IPS-18a (cell line): ENCODE data around the gene SYT13.

Experiments
- H3K27ac ChIP-seq: one replicate; pipeline ENCODE4 v1.5.1; 2013; ENCODE audit warnings: low read length
- H3K27me3 ChIP-seq: one replicate; pipeline ENCODE4 v1.6.1; 2013; ENCODE audit warnings: mild to moderate bottlenecking, low read length; ENCODE audit not compliant: control insufficient read depth, insufficient read depth
- H3K36me3 ChIP-seq: one replicate; pipeline ENCODE4 v1.6.1; 2013; ENCODE audit warnings: low read depth, low read length; ENCODE audit not compliant: control insufficient read depth
- H3K4me1 ChIP-seq: one replicate; pipeline ENCODE4 v1.6.1; 2013; ENCODE audit warnings: low read depth, low read length; ENCODE audit not compliant: control insufficient read depth
- H3K4me3 ChIP-seq: one replicate; pipeline ENCODE4 v1.5.1; 2013; ENCODE audit warnings: low read length
- H3K9ac ChIP-seq: one replicate; pipeline ENCODE4 v1.6.1; 2013; ENCODE audit warnings: mild to moderate bottlenecking, low read length, moderate library complexity
- H3K9me3 ChIP-seq: one replicate; pipeline ENCODE4 v1.6.1; 2013; ENCODE audit warnings: low read depth, low read length; ENCODE audit not compliant: control insufficient read depth

SYT13 gene

DNA sequence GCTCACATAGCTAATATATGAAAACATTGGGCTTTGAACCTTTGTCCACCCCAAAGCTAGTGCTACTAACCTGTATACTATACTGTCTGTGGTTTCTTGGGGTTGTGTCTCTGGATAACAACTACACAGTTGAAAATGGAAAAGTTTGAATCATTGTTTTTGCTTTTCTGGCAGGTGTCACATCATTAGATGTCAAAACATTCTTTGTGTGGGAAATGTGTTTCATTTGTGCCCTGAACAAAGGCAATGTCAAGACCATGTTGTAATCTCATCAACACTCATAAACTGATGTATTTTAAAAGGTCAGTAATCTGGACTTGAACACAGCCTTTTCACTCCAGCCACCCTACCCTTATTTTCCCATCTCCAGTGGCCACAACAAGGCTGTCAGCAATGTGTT, 16.5 kb downstream of the SYT13 start:
- Histone ChIP-seq H3K4me3 (no peak overlapping the region), H3K27me3 (no peaks in the 10 kb centered on the region), H3K9me3 (no peaks in the 10 kb centered on the region), H3K36me3 (no peaks in the 10 kb centered on the region), H3K27ac (no peak overlapping the region), H3K4me1 (no peaks in the 10 kb centered on the region), H3K9ac (no peak overlapping the region)

DNA sequence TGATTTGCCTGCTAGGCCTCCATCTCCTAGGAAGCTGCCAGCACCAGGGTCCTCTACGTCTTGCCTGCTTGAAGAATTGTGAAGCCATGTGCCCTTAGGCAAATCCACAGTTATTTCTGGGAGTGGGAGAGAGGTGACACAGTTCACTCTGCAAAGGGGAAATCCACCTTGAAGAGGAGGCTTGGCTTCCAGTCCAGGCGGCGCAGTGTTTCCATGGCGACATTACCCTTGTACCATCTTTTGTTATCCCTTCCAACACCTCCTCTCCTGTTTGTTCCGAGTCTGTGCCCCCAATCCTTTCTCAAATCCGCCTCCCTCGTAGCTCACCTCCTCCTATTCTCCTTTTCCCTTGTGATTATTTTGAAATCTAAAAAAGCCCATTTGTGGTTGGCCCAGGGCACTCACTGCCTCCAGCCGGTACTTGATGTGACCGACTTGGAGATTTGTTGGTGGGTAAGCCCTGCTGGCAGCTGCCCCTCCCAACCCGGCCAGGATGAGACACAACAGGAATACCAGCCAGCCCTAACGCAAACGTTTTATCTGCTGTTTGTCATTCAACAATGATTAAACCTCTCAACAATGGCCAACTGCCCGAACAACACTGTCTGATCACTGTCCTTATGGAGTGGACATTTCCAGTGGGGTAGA, 18.4 kb downstream of the SYT13 start:
- Histone ChIP-seq H3K9ac (no peak overlapping the region), H3K9me3 (no peaks in the 10 kb centered on the region), H3K27ac (no peak overlapping the region), H3K4me1 (no peaks in the 10 kb centered on the region), H3K4me3 (no peak overlapping the region), H3K27me3 (no peaks in the 10 kb centered on the region), H3K36me3 (no peaks in the 10 kb centered on the region)

DNA sequence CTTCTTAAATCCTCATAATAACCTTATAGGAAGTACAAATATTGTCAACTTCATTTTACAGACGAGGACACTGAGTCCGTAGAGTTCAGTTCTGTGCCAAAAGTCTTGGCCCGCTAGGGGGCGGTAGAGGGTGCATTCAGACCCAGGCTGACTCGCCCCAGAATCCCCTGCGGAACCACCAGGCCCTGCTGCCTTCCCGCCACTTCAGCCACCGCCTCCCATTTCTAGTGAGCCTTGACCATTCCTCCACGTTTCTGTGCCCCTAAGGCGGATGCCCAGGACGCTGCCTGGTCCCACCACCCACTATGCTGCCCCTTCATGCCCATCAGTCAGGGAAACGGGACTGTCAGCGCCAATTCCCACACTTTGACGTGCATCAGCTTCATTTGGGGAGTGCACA, 19.1 kb downstream of the SYT13 start:
- Histone ChIP-seq H3K9ac (no peak overlapping the region), H3K4me1 (no peaks in the 10 kb centered on the region), H3K4me3 (no peak overlapping the region), H3K36me3 (no peaks in the 10 kb centered on the region), H3K27me3 (no peaks in the 10 kb centered on the region), H3K27ac (no peak overlapping the region), H3K9me3 (no peaks in the 10 kb centered on the region)

DNA sequence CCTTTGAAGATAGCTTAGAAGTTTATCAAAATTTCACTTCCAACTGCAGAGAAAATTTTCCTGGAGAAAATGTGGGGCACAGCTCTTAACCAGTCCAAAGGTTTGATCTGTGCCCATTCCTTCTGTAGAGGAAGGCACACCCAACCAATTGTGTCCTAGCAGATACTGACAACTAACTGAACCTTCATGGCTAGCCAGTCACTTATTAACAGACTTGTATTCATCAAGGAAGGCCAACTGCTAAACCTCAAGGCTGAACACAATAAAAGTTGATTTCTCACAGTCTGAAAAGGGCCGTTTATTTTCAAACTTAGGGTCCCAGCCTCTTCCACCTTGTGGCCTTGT, 19.5 kb downstream of the SYT13 start:
- no peak overlapping the region for H3K4me3 ChIP-seq
- no peaks in the 10 kb centered on the region for H3K27me3 ChIP-seq
- H3K27ac ChIP-seq, result no peak overlapping the region
- no peak overlapping the region for H3K9ac ChIP-seq
- no peaks in the 10 kb centered on the region for H3K9me3 ChIP-seq
- no peaks in the 10 kb centered on the region for H3K4me1 ChIP-seq
- H3K36me3 ChIP-seq, result no peaks in the 10 kb centered on the region

DNA sequence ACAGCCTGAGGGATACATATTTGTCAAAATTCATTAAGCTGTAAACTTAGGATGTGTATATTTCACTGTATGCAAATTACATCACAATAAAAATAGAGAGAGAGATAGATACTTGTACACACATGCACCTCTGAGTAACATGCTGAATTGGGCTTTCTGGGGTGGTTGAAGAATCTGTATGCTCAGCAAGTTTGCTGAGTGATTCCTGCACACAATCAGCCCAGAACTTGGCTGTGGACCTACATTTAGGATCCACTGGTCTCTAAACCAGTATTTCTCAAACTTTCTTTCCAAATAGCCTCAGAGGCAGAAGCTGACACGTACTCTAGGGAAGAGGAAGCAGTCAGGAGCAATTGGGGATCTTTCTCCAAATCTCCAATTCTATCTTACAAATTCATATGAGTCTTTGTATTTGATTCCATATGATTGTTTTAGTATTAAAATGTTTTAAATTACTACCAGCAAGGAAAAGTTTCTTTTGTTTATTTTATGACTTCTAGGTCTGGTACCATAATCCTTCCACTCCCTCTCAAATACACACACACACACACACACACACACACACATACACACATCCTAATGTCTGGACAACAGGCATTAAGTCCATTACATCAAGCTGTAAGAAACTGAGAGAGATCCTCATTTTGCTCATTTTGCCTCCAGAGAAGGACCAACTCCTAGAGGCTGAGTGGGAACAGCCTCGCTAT, 20.0 kb downstream of the SYT13 start:
- Histone ChIP-seq H3K36me3 (no peaks in the 10 kb centered on the region), H3K9ac (no peak overlapping the region), H3K4me3 (no peak overlapping the region), H3K27me3 (no peaks in the 10 kb centered on the region), H3K4me1 (no peaks in the 10 kb centered on the region), H3K9me3 (no peaks in the 10 kb centered on the region), H3K27ac (no peak overlapping the region)

DNA sequence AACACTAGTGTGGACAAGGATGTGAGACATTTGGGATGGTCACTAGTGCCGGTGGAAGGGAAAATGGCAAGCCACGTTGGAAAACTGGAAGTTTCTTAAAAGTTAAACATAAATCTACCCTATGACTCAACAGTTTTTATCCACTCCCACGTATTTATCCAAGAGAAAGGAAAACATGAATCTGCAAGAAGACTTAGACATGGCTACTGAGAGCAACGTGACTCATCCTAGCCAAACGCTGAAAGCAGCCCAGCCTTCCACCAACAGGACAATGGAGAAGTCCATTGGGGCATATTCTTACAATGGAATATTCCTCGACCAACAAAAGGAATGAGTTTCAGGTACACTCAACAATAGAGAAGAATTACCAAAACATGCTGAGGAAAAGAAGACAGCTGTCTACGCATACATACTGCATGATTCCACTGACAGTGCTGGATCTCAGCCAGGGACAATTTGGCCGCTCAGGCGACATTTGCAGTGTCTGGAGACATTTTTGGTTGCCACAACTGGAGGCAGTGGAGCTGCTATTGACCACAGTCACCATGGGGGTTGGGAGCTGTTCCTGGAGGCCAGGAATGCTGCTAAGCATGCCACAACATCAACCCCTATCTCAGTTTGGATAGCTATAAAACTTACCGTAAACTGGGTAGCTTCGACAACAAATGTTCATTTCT, 21.2 kb downstream of the SYT13 start:
- H3K9me3 ChIP-seq, result no peaks in the 10 kb centered on the region
- H3K27me3 ChIP-seq, result no peaks in the 10 kb centered on the region
- no peaks in the 10 kb centered on the region for H3K4me1 ChIP-seq
- no peaks in the 10 kb centered on the region for H3K36me3 ChIP-seq
- H3K27ac ChIP-seq, result no peak overlapping the region
- no peak overlapping the region for H3K4me3 ChIP-seq
- no peak overlapping the region for H3K9ac ChIP-seq

DNA sequence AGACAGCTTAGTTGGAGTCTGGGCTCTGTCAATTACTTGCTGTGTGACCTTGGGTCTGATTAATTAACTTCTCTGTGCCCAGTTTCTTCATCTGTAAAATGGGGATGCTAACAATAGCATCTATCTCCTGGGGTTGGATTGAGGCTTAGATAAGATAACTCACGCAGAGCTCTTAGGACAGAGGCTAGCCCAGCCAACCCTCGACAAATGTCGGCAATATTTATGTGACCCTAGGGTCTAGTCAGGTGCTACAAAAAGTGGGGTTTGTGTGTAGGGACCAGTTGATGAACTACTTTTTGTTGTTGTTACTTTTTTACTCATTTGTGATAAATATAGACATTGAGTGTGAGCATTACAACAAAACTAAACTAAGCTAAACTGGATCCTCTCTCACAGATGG, 22.4 kb downstream of the SYT13 start:
- H3K9ac ChIP-seq, result no peak overlapping the region
- H3K36me3 ChIP-seq, result no peaks in the 10 kb centered on the region
- H3K9me3 ChIP-seq, result no peaks in the 10 kb centered on the region
- no peaks in the 10 kb centered on the region for H3K27me3 ChIP-seq
- H3K4me1 ChIP-seq, result peaks cover 4% of the 10 kb centered on the region
- no peak overlapping the region for H3K4me3 ChIP-seq
- no peak overlapping the region for H3K27ac ChIP-seq

DNA sequence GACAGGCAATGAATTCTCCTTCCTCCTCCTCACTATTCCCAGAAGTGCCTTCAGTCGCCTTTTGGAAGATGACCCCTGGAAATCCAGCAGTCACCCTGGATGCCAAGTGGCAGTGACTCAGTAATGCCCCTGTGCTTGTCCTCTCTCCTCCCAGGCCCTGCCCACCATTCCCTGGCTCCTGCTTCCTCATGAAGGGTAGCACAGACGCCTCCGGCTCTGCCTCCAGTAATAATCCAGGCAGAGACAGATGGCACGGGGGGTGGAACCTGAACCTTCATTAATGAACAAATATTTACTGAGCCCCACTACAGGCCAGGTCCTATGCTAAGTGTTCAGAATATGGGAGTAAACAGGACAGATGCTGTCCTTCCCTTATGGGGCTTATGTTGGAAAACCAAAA, 23.2 kb downstream of the SYT13 start:
- no peak overlapping the region for H3K9ac ChIP-seq
- H3K36me3 ChIP-seq, result no peaks in the 10 kb centered on the region
- no peaks in the 10 kb centered on the region for H3K27me3 ChIP-seq
- H3K9me3 ChIP-seq, result no peaks in the 10 kb centered on the region
- no peak overlapping the region for H3K27ac ChIP-seq
- peaks cover 4% of the 10 kb centered on the region for H3K4me1 ChIP-seq
- no peak overlapping the region for H3K4me3 ChIP-seq

DNA sequence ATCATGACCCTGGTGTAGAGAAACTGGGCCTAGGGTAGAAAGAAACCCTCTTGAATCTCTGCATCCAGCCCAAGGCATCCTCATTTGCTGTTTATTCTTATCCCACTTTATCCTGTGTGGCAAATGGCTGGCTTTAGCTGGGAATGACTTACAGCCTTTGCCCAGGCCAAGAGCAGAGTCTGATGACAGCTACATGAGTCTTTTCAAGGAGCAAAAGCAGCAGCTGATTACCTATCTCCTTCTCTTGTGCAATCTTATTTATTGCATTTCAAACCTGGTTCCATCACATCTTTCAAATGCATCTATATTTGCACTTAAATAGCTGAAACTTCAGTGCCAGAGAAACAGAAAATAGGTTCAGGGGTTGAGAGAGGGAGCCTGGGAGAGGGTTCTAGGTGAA, 26.1 kb downstream of the SYT13 start:
- H3K9ac ChIP-seq, result no peak overlapping the region
- no peak overlapping the region for H3K27ac ChIP-seq
- H3K27me3 ChIP-seq, result no peaks in the 10 kb centered on the region
- no peaks in the 10 kb centered on the region for H3K9me3 ChIP-seq
- no peaks in the 10 kb centered on the region for H3K36me3 ChIP-seq
- no peak overlapping the region for H3K4me3 ChIP-seq
- peaks cover 4% of the 10 kb centered on the region for H3K4me1 ChIP-seq

DNA sequence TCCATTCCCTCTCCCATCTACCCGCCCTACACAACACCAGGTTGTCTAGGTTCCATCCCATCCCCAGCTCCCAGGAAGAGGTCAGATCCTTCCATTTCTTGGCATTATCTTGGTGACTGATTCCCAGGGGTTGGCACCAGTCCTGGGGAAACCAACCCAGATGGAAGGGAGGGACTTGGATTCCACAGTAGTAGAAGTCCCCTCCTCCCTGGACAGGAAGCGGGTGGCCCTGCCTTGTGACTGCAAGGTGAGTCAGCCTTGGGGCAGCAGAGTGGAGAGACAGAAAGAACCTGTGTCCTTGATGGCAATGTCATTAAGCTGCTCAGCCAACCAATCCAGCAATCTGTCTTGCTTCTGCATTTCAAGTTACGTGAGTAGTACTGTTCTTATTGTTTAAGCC, 26.5 kb downstream of the SYT13 start:
- Histone ChIP-seq H3K9ac (no peak overlapping the region), H3K4me1 (peaks cover 4% of the 10 kb centered on the region), H3K27me3 (no peaks in the 10 kb centered on the region), H3K27ac (no peak overlapping the region), H3K4me3 (no peak overlapping the region), H3K36me3 (no peaks in the 10 kb centered on the region), H3K9me3 (no peaks in the 10 kb centered on the region)

DNA sequence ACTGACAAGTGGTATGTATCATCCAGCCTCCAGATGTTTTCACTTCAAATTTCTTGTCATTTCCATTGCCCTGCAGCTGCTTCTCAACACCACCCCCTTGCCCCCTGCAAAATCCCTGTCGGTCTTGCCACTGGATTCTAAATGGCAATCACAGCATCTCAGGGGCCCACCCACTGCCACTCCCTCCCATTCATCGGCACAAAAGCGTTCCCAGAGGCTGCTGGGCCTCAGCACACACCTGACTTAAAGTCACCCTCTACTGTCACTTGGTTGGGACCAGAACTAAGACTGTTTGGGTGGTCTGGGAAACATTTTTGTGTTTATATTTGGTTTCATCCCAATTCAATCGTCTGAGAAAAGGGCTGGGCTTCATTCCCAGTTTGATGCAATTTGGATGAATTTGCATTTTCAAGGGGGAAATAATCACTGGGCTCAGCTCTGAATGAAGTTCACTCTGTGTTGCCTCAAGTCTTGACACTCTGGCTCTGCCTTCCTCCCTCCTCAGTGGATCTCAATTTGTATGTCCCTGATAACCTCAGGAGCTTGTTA, 27.1 kb downstream of the SYT13 start:
- no peaks in the 10 kb centered on the region for H3K27me3 ChIP-seq
- H3K9ac ChIP-seq, result no peak overlapping the region
- H3K9me3 ChIP-seq, result no peaks in the 10 kb centered on the region
- peaks cover 4% of the 10 kb centered on the region for H3K4me1 ChIP-seq
- no peak overlapping the region for H3K4me3 ChIP-seq
- H3K36me3 ChIP-seq, result no peaks in the 10 kb centered on the region
- H3K27ac ChIP-seq, result no peak overlapping the region
